HG03575 (cell line): ENCODE results near the gene REL.

ENCODE experiments used
- ATAC-seq: cut with Tn5 transposase; IDR thresholded peaks from one replicate; pipeline ENCODE4 v1.9.1; 2021; ENCODE audit not compliant: unreplicated experiment, insufficient number of reproducible peaks, low FRiP score; ENCODE audit errors: extremely low read depth

Gene REL

DNA sequence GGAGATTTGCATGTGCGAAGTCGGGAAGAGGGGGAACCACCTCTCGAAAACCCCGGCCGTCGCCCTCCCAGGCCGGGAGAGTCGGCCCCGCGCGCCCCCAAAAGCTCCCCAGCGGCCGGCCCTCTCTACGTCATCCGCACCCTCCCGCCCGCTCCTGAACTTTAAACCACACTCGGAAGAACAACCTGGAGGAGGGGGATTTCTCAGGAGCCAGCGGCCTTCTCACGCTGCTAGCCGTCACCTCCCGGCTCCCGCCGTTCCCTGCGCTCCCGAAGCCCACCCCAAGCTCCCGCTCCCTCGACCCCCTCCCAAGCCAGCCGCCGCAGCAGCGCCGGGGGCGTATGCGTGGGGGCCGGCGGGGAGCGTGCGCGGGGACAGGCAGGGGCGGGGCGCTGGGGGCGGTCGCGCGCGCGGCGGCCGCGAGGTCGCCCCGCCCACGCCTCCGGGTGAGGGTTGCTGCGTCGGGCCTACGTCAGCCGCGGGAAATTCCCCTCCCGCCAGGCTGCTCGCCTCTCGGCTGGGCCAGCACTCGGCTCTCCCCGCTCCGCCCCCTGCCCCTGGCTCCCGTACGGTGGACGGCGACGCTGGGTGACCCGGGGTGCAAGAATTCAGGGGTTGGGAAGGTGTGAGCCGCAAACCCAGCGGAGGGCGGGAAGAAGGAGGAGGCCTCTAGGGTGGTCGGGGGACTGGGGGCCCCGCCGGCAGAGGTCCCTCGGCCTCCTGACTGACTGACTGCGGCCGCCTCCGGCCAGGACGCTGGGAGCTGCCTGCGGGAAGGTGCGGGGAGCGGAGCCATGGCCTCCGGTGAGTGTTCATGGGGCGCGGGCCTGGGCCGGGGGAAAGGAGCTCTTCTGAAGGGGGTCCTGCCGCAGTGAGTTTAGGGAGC lies at the start of gene REL:
TSS of gene REL (plus strand) at position 528 of the 886 bp plus-strand sequence. CDS start at position 795, 267 bp downstream.
- peak; percentile 28 for ATAC-seq

DNA sequence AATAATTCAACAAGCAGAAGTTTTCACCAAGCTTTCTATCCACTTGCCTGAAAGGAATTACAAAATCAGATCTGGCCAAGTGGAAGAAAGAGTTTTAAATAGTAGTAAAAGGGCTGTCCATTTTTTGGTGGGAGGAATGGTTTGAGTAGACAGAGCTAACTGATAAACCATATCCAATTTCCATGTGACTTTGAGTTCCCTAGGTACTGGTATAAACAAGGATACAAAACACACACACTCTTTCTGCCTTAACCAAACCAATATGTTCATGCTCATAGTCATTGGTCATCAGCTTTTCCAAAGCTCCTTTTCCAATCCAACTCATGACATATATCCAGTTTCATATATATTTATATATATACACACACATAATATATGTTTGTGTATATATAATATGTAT lies 49.5 kb upstream of the REL start:
- no peak for ATAC-seq

DNA sequence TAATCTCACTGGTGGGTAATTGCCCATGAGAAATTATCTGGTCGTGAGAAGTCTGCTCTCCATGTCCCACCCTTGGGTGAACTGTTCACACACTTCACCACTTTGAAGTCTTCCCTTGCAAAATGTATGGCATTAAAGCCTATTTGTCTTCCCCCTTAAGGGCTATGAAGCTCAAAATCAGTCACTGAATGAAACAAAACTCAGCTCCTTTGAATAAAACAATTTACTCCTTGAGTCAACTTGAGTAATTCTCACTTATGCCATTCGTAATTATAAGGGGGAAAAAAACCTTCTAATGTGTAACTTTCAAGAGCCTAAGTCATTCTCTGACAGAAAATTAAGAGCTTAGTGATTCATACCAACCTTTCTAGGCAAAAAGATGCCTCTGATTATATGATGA lies 48.8 kb upstream of the REL start:
- no peak for ATAC-seq

DNA sequence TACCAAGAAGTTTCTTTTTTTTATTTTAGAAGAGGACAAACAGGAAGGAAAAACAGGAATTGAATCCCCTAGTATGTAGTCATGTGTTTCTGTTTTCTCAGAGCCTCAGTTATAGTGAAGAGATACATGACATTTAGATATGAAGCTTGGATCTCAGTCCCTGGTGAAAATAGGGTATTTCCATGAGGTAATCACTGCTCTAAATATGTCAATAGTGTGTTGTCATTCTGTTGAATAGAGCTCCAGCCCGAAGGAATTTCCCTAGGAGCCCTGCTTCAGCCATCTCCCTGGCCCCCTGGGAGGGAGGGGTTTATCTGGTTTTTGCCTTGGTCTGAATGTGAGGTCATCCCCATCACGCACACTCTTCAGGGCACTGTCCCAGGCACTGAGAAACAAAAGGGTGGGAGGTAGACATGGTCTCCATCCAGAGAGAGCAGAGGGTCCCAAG lies 47.1 kb upstream of the REL start:
- ATAC-seq = no peak

DNA sequence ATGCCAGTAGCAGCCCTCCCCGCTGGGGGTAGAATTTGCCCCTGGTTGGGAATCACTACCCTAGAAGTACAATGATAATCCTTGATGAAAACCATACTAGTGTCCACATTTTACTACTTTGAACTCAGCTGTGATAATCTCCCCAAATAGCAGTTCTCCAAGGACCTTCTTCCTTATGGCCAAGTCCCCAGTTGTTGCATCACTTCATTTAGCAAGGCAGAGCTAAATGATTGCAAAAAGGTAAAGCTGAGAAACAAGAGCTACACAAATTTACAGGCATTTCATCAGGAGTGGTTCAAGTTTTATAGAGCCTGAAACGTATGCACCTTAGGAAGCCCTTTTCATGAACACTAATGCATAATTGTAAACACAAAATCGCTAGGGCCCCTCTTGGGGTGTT lies 44.9 kb upstream of the REL start:
- no peak for ATAC-seq

DNA sequence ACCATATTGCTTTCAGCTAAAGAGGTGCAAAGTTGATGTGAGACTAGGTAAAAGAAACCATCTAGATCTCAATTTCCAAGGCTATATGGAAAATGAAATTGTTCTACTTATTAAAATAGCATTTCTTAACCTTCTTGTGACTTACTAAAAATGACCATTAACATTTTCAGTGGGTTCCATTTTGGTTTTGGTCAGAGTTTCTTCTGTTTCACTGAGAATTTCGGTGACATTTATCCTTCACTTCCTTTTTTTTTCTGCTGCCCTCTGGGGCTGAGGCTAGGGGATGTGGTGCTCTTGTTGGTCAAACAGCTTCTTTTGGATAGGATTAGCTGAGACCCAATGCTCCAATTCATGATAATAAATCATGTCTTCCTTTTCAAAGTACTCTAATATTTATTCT lies 44.3 kb upstream of the REL start:
- ATAC-seq = no peak

DNA sequence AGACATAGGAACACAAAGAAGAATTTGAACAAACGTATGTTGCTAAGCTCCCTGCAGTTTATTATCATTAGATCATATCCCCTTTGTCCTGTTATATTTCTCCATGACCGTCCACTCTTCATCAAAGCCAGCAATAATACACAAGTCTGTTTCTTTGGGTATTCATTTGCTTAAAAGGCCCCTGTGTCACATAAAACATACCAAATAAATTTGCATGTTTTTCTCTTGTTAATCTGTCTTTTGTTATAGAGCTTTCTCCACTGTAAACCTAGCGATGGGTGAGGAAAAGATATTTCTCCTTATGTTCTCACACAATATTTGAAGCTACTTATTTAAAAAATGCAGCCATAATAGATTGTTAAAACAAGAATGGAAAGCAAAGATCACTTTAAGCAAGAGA lies 42.9 kb upstream of the REL start:
- ATAC-seq = no peak

DNA sequence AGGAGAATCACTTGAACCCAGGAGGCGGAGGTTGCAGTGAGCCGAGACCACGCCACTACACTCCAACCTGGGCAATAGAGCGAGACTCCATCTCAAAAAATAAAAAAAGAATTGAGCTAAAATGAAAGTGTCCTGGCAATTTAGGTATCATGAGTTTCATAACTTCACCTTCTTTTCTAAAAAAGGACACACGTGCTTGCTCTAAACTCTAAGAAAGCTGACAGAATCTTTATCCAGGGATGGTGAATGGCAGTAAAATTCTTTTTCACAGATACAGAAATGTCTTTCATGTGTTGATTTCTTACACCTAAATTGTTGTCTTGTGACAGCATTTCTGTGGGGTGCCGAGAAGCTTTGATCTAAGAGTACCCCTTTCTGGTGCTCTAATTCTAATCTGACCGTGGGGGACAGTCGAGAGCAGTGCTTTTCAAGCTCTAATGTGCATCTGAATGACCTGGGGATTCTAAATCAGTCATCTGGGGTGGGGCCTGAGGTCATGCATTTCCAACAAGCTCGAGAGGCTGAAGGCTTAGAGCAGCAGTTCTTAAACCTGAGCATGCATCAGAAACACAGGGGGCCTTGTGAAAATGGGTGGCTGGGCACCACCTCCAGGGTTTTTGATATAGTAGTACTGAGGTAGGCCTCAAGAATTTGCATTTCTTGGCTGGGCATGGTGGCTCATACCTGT lies 42.1 kb upstream of the REL start:
- peak; percentile 23 for ATAC-seq

DNA sequence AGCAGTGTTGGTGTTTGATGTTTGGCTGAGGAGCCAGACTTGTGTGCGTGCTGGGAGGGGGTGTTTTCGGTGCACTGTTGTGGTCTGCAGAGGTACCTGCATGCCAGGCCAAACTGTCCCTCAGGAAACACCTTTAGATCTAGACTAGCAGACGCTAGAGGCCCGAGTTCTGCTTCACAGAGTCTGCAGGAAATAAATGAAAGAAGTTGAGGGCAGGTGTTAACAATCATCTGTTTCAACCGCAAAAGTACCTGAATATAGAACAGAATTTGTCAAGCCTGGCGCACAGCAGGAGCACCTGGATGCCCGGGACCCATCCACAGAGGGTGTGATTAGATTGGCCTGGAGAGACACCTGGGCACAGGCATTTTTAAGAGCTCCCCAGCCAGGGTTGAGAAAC lies 40.5 kb upstream of the REL start:
- peak; percentile 33 for ATAC-seq

DNA sequence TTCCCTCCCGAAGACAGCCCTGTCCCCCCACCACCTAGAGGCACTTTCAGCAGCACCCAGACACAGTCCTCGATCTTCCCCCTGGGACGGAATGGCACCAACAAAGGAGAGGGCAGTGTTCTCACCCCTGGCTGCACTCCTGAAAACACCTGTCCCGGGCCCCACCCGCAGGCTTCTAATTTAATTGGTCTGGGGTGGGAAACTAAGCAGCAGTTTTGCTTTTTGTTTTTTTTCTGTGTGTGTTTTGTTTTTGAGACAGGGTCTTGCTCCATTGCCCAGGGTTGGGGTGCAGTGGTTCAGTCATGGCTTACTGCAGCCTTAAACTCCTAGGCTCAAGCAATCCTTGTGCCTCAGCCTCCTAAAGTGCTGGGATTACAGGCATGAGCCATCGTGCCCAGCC lies 38.4 kb upstream of the REL start:
- no peak for ATAC-seq

DNA sequence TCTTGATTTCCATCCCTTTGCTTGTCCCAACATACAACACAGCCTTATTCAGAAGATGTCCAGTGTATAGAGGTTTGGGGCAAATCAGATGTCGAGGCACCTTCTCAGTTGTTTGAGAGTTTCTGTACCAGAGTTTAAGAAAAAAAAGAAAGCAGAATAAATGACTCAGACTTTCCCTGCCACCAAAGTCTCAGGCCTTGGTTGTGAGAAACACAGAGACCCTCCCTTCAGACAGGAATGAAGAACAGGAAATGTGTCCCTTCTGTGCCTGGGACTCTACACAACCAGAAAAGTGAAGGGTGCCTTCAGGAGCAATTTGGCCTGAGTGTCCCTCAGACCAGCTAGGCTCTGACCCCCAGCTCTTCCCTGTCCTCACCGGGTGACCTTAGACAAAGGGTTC lies 37.3 kb upstream of the REL start:
- ATAC-seq = no peak

DNA sequence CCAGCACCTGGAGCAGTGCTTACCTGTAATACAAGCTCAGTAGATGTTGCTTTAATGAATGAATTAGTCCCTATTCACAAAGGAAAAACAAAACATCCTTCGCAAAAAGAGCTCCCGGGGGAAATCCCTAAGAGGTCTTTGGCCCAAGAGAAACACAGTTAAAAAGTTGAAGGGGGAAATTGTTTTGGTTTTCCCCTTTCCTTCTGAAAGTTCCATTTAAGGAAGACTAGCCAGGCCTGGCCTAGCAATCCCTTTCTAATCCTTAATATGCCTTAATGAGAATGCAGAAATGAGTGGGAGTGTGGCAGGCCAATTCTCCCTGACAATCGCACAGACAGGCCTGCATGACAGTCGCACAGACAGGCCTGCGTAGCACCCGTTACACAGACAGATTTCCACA lies 33.5 kb upstream of the REL start:
- ATAC-seq = no peak

DNA sequence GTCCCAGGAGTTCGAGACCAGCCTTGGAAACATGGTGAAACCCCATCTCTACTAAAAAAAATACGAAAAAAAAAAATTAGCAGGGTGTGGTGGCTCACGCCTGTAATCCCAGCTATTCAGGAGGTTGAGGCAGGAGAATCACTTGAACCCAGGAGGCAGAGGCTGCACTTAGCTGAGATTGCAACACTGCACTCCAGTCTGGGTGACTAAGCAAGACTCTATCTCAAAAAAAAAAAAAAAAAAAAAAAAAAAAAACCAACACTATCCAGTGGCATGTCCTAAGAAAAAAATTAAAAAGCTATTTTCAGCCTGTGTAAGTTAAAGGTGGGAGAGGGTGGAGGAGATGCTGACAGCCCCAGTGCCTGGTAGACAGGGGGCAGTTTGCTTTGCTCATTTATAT lies 32.2 kb upstream of the REL start:
- ATAC-seq = no peak

DNA sequence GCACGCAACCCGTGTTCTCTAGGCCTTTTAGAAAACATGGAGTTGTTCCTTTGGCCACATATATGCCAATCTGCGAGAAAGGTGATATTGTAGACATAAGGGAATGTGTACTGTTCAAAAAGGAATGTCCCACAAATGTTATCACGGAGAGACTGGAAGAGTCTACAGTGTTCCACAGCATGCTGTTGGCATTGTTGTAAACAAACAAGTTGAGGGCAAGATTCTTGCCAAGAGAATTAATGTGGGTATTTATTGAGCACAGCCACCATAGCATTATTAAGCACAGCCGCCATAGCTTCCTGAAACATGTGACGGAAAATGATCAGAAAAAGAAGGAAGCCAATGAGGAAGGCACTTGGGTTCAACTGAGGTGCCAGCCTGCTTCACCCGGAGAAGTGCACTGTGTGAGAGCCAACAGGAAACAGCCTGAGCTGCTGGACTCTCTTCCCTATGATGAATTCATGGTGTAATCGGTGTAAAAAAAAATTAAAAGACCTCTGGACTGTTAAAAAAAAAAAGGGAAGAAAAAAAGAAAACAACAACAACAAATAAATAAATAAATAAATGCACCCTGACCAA lies 29.0 kb upstream of the REL start:
- ATAC-seq = no peak

DNA sequence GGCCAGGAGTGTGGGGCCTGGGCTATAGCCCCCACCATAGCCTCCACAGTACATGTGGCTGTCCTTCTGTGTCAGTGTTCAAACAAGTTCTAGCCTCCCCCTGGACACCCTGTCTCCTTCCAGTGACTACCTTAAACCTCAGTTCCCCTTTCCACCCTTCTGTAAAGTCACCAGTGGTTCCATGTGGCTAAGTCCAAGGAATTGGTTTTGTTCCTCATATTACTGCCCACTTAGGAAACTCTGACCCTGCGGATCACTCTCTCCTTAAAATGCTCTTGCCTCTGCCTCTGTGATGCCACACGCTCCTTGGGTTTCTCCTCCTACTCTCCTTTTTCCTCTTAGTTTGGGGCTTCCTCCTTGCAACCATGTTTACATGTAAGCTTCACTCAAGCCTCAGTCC lies 27.8 kb upstream of the REL start:
- no peak for ATAC-seq

DNA sequence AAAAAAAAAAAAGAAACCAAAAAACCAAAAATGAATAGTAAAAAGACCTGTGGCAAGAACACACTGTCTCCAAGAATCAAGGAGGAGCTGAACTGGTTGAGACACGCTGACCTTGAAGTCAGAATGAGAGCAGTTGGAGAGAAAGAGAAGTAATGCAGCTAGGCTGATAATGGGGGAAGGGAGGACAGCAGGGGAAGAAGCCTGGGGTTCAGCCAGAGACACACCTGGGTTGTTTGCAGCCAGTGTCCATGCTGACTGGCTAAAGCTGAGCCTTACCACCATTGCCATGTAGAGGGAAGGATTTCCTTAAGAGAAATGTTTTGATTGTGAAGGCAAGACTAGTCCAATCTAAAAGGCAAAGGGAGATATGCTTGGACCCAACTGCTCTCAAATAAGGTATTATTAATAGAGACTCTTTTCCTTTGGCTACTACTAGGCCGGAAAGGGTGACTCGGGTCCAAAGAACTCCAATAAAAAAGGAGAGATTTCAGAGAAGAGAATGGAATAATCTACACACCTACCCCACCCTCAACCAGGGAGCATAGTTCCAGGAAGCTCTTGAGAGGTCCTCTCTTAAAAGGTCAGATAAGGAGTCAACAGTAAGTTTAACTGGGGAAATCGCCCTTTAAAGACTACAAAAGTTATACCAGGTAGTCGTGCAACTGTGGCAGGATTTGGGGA lies 25.2 kb upstream of the REL start:
- ATAC-seq = no peak

DNA sequence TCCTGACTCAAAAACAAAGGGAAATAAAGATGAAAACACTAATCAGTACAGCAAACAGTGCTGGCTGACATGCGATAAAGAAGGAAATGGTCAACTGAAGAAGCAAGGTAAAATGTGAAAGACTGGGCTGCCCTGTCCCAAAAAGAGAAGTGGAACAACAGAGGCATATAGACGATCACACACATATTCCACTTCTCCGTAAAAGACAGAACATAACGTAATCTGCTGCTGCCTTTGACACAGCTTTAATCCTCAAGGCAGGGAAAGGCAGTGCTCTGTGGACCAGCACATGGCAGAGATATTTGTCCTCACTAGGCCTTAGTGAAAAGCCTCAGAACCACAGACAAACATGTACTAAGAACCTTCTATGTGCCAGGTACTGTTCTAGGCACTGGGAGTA lies 24.3 kb upstream of the REL start:
- ATAC-seq = no peak

DNA sequence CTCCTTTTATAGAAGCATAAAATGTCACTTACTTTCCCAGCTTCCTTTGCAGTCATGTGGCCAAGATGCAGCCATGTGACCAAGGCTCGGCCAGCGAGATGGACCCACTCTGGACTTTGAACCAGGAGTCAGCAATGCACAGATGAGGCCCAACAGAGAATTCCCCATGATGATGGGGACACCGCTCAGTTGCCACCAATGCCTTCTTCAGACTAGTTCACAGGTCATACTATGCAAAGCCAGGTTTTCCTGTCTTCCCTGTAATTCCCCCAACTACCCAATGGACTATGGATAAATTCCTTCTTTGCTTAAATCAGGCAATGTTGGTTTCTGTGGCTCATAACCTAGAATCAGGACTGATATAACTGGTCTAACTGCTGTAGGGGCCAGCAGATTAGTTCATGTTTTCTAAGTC lies 22.5 kb upstream of the REL start:
- ATAC-seq = no peak

DNA sequence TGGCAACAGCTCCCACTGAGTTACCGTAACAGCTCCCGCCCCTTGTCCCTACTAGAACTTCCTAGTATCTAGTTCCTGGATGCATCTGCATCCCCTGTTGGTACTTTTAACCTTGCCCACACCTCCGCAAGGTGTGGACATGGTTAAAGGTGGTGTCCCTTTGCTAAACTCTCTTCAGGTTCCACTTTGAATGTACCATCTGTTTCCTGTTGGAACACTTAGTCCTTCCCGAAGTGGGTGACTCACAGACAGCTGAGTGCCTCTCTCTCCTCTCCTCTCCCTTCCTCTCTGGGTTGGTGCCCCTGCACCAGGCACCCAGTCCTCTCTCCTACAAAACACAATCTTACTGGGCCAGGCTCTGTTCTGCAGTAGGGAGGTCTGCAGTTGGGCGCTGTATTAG lies 19.6 kb upstream of the REL start:
- no peak for ATAC-seq

DNA sequence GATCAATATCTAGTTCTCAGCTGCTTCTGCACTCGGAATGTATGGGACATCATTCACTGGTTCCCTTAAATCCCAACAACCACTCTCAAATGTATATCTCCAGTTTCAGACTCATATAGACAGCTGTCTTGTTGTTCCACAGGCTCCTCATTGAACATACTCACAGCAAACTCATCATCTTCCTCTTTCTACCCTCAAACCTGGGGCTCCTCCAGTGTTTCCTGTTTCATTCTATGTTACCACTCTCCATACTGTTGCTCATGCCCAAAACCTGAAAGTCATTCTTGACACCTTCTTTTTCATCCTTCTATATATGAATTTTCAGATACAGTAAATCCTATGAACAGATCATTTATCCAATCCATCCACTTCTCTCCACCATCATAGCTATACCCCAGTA lies 18.7 kb upstream of the REL start:
- no peak for ATAC-seq
